ENCODE measurements around the gene ERCC5.

Gene ERCC5

DNA sequence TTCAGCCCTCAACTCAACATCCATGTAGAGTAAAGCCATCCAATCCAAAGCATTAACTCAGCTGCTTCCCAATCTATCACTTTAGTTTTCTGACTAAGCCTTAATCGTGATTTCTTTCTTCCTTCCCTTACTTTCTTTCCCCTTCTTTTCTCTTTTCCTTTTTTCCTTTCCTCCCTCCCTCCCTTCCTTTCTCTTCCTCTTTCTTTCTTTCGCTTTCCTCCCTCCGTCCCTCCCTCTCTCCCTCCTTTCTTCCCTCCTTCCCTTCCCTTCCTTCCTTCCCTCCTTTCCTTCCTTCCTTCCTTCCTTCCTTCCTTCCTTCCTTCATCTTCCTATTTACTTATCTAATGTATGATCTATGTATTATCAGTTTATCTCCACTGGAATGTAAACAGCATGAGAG, 71.2 kb downstream of the ERCC5 start:
- no peak for DNase-seq (ENCODE audit: low read depth, low spot score)

DNA sequence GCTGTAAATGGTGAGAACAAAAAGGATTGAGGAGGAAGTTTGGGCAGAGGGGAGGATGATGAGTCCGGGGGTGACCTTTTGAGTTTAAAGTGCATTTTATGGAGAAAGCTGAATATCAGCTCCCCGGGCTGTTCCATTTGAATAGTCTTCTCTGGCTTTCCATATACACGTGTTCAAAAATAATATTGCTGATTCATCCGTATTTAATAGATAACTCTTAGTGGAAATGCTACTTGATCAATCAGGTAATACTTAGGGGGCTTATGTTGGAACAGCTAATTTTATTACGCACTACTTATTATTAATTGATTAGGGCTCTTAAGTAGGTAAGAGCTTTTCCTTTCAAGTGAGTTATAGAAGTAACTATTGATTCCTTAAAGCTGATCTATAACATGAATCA, 76.4 kb downstream of the ERCC5 start:
- no peak for DNase-seq (ENCODE audit: low read depth, low spot score)
